ENCODE data around the gene MSANTD2.

The MSANTD2 gene

GRCh38 chr11:124754309-124754708, 45.9 kb downstream of the MSANTD2 start:
- TF ChIP-seq EZH2phosphoT487 (conservative IDR thresholded peaks at IDR 0.05; ENCODE audit: low read length) = no peak
- TF ChIP-seq, protein P1, sequence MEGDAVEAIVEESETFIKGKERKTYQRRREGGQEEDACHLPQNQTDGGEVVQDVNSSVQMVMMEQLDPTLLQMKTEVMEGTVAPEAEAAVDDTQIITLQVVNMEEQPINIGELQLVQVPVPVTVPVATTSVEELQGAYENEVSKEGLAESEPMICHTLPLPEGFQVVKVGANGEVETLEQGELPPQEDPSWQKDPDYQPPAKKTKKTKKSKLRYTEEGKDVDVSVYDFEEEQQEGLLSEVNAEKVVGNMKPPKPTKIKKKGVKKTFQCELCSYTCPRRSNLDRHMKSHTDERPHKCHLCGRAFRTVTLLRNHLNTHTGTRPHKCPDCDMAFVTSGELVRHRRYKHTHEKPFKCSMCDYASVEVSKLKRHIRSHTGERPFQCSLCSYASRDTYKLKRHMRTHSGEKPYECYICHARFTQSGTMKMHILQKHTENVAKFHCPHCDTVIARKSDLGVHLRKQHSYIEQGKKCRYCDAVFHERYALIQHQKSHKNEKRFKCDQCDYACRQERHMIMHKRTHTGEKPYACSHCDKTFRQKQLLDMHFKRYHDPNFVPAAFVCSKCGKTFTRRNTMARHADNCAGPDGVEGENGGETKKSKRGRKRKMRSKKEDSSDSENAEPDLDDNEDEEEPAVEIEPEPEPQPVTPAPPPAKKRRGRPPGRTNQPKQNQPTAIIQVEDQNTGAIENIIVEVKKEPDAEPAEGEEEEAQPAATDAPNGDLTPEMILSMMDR (IDR thresholded peaks at IDR 0.05; ENCODE audit: insufficient read depth, low read length, poor library complexity, severe bottlenecking) = no peak
- H3K9me3 ChIP-seq (ENCODE audit: insufficient read depth, low read length) = no peaks in the 10 kb centered on the region
- no peaks in the 10 kb centered on the region for H4K20me1 ChIP-seq (ENCODE audit: low read depth, low read length)
- no peak overlapping the region for H2AFZ ChIP-seq (ENCODE audit: low read depth, low read length, severe bottlenecking)
- no peaks in the 10 kb centered on the region for H3K36me3 ChIP-seq (ENCODE audit: low read length)
- no peak overlapping the region for H3K9ac ChIP-seq (ENCODE audit: low read length)
- H3K4me2 ChIP-seq (ENCODE audit: low read depth, low read length, poor library complexity, severe bottlenecking) = no peak overlapping the region
- no peaks in the 10 kb centered on the region for H3K9me2 ChIP-seq (replicated peaks; ENCODE audit: insufficient read depth, low read length)
- H3K27me3 ChIP-seq (ENCODE audit: low read length) = no peaks in the 10 kb centered on the region
- H3F3A ChIP-seq (ENCODE audit: insufficient read depth) = no peaks in the 10 kb centered on the region
- no peak overlapping the region for H3K4me3 ChIP-seq (ENCODE audit: insufficient read depth, low read length, poor library complexity, severe bottlenecking)
- no peaks in the 10 kb centered on the region for H3K79me2 ChIP-seq (ENCODE audit: insufficient read depth, low read length)
- no peak overlapping the region for H3K27ac ChIP-seq (ENCODE audit: low read depth, low read length)

GRCh38 chr11:124753624-124754023, 46.6 kb downstream of the MSANTD2 start:
- H3K27me3 ChIP-seq (ENCODE audit: low read length) = no peaks in the 10 kb centered on the region
- no peaks in the 10 kb centered on the region for H3K9me2 ChIP-seq (replicated peaks; ENCODE audit: insufficient read depth, low read length)
- H3K27ac ChIP-seq (ENCODE audit: low read depth, low read length) = no peak overlapping the region
- H3K9ac ChIP-seq (ENCODE audit: low read length) = no peak overlapping the region
- H4K20me1 ChIP-seq (ENCODE audit: low read depth, low read length) = no peaks in the 10 kb centered on the region
- H3K79me2 ChIP-seq (ENCODE audit: insufficient read depth, low read length) = no peaks in the 10 kb centered on the region
- H3K9me3 ChIP-seq (ENCODE audit: insufficient read depth, low read length) = no peaks in the 10 kb centered on the region
- no peaks in the 10 kb centered on the region for H3K36me3 ChIP-seq (ENCODE audit: low read length)
- H3K4me3 ChIP-seq (ENCODE audit: insufficient read depth, low read length, poor library complexity, severe bottlenecking) = no peak overlapping the region
- no peaks in the 10 kb centered on the region for H3F3A ChIP-seq (ENCODE audit: insufficient read depth)
- TF ChIP-seq EZH2phosphoT487 (conservative IDR thresholded peaks at IDR 0.05; ENCODE audit: low read length) = no peak
- TF ChIP-seq, protein P1 (IDR thresholded peaks at IDR 0.05; ENCODE audit: insufficient read depth, low read length, poor library complexity, severe bottlenecking) = no peak
- no peak overlapping the region for H3K4me2 ChIP-seq (ENCODE audit: low read depth, low read length, poor library complexity, severe bottlenecking)
- no peak overlapping the region for H2AFZ ChIP-seq (ENCODE audit: low read depth, low read length, severe bottlenecking)

- Histone ChIP-seq H3K9me3 (ENCODE audit: insufficient read depth, low read length) (no peaks in the 10 kb centered on the region), H3K27me3 (ENCODE audit: low read length) (no peaks in the 10 kb centered on the region), H4K20me1 (ENCODE audit: low read depth, low read length) (no peaks in the 10 kb centered on the region), H3F3A (ENCODE audit: insufficient read depth) (no peaks in the 10 kb centered on the region), H3K4me3 (ENCODE audit: insufficient read depth, low read length, poor library complexity, severe bottlenecking) (no peak overlapping the region), H3K36me3 (ENCODE audit: low read length) (no peaks in the 10 kb centered on the region), H3K27ac (ENCODE audit: low read depth, low read length) (no peak overlapping the region), H2AFZ (ENCODE audit: low read depth, low read length, severe bottlenecking) (no peak overlapping the region), H3K9ac (ENCODE audit: low read length) (no peak overlapping the region), H3K4me2 (ENCODE audit: low read depth, low read length, poor library complexity, severe bottlenecking) (no peak overlapping the region), H3K9me2 (replicated peaks; ENCODE audit: insufficient read depth, low read length) (no peaks in the 10 kb centered on the region), H3K79me2 (ENCODE audit: insufficient read depth, low read length) (no peaks in the 10 kb centered on the region)
- TF ChIP-seq, protein P1 (IDR thresholded peaks at IDR 0.05; ENCODE audit: insufficient read depth, low read length, poor library complexity, severe bottlenecking) = no peak
- no peak for TF ChIP-seq EZH2phosphoT487 (conservative IDR thresholded peaks at IDR 0.05; ENCODE audit: low read length)
Observed at GRCh38 chr11:124753205-124753604, 47.0 kb downstream of the MSANTD2 start.
